ENCODE data around the gene ETV4.

Gene ETV4

GRCh38 chr17:43548689-43549379 is 2.7 kb upstream of the ETV4 start:
- TF ChIP-seq JUND (IDR thresholded peaks at IDR 0.05; ENCODE audit: low read depth): no peak
- DNase-seq (ENCODE audit: low read depth in 1 of 2, low spot score in 1 of 2): no peak
- in situ Hi-C loops (cut with HindIII; ENCODE audit: low pct_unique_long_range_greater_than_20kb, low sequenced_read_pairs): no loop called here

- in situ Hi-C loops (cut with HindIII; ENCODE audit: low pct_unique_long_range_greater_than_20kb, low sequenced_read_pairs): no loop called here
- no peak for TF ChIP-seq JUND (IDR thresholded peaks at IDR 0.05; ENCODE audit: low read depth)
- DNase-seq (ENCODE audit: low read depth in 1 of 2, low spot score in 1 of 2): no peak
These were observed 1.6 kb upstream of the ETV4 start for GRCh38 chr17:43547659-43548256.

- no peak for TF ChIP-seq JUND (IDR thresholded peaks at IDR 0.05; ENCODE audit: low read depth)
- in situ Hi-C loops (cut with HindIII; ENCODE audit: low pct_unique_long_range_greater_than_20kb, low sequenced_read_pairs): no loop called here
- no peak for DNase-seq (ENCODE audit: low read depth in 1 of 2, low spot score in 1 of 2)
These were observed 1.0 kb upstream of the ETV4 start for GRCh38 chr17:43547189-43547550.

GRCh38 chr17:43545383-43545632 is 832 bp downstream of the ETV4 start:
- TF ChIP-seq JUND (IDR thresholded peaks at IDR 0.05; ENCODE audit: low read depth): no peak
- DNase-seq (ENCODE audit: low read depth in 1 of 2, low spot score in 1 of 2): peak in 1 of 2 experiments; percentile 51
- in situ Hi-C loops (cut with HindIII; ENCODE audit: low pct_unique_long_range_greater_than_20kb, low sequenced_read_pairs): no loop called here

- in situ Hi-C loops (cut with HindIII; ENCODE audit: low pct_unique_long_range_greater_than_20kb, low sequenced_read_pairs): no loop called here
- no peak for TF ChIP-seq JUND (IDR thresholded peaks at IDR 0.05; ENCODE audit: low read depth)
- DNase-seq (ENCODE audit: low read depth in 1 of 2, low spot score in 1 of 2): no peak
These were observed 2.2 kb downstream of the ETV4 start for GRCh38 chr17:43543771-43544575.

GRCh38 chr17:43543300-43543699 is 2.8 kb downstream of the ETV4 start:
- no peak for TF ChIP-seq JUND (IDR thresholded peaks at IDR 0.05; ENCODE audit: low read depth)
- no peak for DNase-seq (ENCODE audit: low read depth in 1 of 2, low spot score in 1 of 2)
- in situ Hi-C loops (cut with HindIII; ENCODE audit: low pct_unique_long_range_greater_than_20kb, low sequenced_read_pairs): no loop called here

GRCh38 chr17:43542859-43543258 is 3.3 kb downstream of the ETV4 start:
- no peak for TF ChIP-seq JUND (IDR thresholded peaks at IDR 0.05; ENCODE audit: low read depth)
- DNase-seq (ENCODE audit: low read depth in 1 of 2, low spot score in 1 of 2): no peak
- in situ Hi-C loops (cut with HindIII; ENCODE audit: low pct_unique_long_range_greater_than_20kb, low sequenced_read_pairs): no loop called here

- TF ChIP-seq JUND (IDR thresholded peaks at IDR 0.05; ENCODE audit: low read depth): no peak
- no peak for DNase-seq (ENCODE audit: low read depth in 1 of 2, low spot score in 1 of 2)
- in situ Hi-C loops (cut with HindIII; ENCODE audit: low pct_unique_long_range_greater_than_20kb, low sequenced_read_pairs): no loop called here
These were observed 5.1 kb downstream of the ETV4 start for GRCh38 chr17:43540821-43541674.

GRCh38 chr17:43536236-43536992 is 9.7 kb downstream of the ETV4 start:
- peak in 1 of 2 experiments; percentile 58 for DNase-seq (ENCODE audit: low read depth in 1 of 2, low spot score in 1 of 2)
- TF ChIP-seq JUND (IDR thresholded peaks at IDR 0.05; ENCODE audit: low read depth): no peak
- in situ Hi-C loops (cut with HindIII; ENCODE audit: low pct_unique_long_range_greater_than_20kb, low sequenced_read_pairs): no loop called here

GRCh38 chr17:43534909-43535308 is 11.2 kb downstream of the ETV4 start:
- in situ Hi-C loops (cut with HindIII; ENCODE audit: low pct_unique_long_range_greater_than_20kb, low sequenced_read_pairs): no loop called here
- DNase-seq (ENCODE audit: low read depth in 1 of 2, low spot score in 1 of 2): no peak
- TF ChIP-seq JUND (IDR thresholded peaks at IDR 0.05; ENCODE audit: low read depth): no peak

GRCh38 chr17:43533699-43534098 is 12.4 kb downstream of the ETV4 start:
- in situ Hi-C loops (cut with HindIII; ENCODE audit: low pct_unique_long_range_greater_than_20kb, low sequenced_read_pairs): no loop called here
- TF ChIP-seq JUND (IDR thresholded peaks at IDR 0.05; ENCODE audit: low read depth): no peak
- DNase-seq (ENCODE audit: low read depth in 1 of 2, low spot score in 1 of 2): no peak

GRCh38 chr17:43532581-43532980 is 13.6 kb downstream of the ETV4 start:
- no peak for DNase-seq (ENCODE audit: low read depth in 1 of 2, low spot score in 1 of 2)
- no peak for TF ChIP-seq JUND (IDR thresholded peaks at IDR 0.05; ENCODE audit: low read depth)
- in situ Hi-C loops (cut with HindIII; ENCODE audit: low pct_unique_long_range_greater_than_20kb, low sequenced_read_pairs): no loop called here
